A549 (cell line): ENCODE data around the gene C9orf78. TPM values are rescaled to one million over a fixed set of nuclear protein-coding genes. Genes with fewer than 3 reads are reported as not detected.

Experiments used
- ATAC-seq, 2 experiments: fragments of 200-7000 bp in 1 of 2; fragments of >200 bp in 1 of 2; cut with Nextera tagmentation in 1 of 2; cut with Tn5 transposase in 1 of 2; 3 replicates each; pipeline versions ENCODE4 v1.8.0 to v1.9.1; 2018 to 2020; ENCODE audit warnings: mild to moderate bottlenecking in 1 of 2, moderate library complexity in 1 of 2
- CTCF ChIA-PET: fragments of 300-600 bp; sonication (Branson Sonifier 250); formaldehyde crosslinking; extraction: SDS; loops from one replicate; lab custom pipeline; 2021; ENCODE audit warnings: antibody characterized with exemption, inconsistent platforms; lab: Yijun Ruan, JAX
- POLR2A ChIA-PET: fragments of 350-600 bp; formaldehyde crosslinking; extraction: SDS; loops from one replicate; lab custom pipeline; 2021; ENCODE audit warnings: antibody characterized with exemption, inconsistent platforms; lab: Yijun Ruan, JAX
- DNase-seq, 2 experiments: peaks; one replicate each; pipeline versions ENCODE4 v3.0.0 to v3.0.0-alpha.2; 2011 to 2016; ENCODE audit warnings: low read depth in 1 of 2, low spot score in 1 of 2
- FAIRE-seq: peaks from 2 replicates; lab custom pipeline; 2011; peaks lifted over from hg19 to GRCh38; lab: Jason Lieb, UNC
- H3K27ac ChIP-seq, 2 experiments: fragments of >200 bp; sonication (Bioruptor Twin); formaldehyde crosslinking; 3 replicates each; pipeline ENCODE4 v1.5.1; 2016 to 2017
- H3K4me1 ChIP-seq: fragments of >200 bp; sonication (Bioruptor Twin); formaldehyde crosslinking; 3 replicates; pipeline ENCODE4 v1.6.1; 2016
- H3K4me2 ChIP-seq: fragments of >200 bp; sonication (Bioruptor Twin); formaldehyde crosslinking; 3 replicates; pipeline ENCODE4 v1.6.1; 2016
- H3K4me3 ChIP-seq: fragments of >200 bp; sonication (Bioruptor Twin); formaldehyde crosslinking; 3 replicates; pipeline ENCODE4 v1.5.1; 2016
- H3K9me3 ChIP-seq: fragments of >200 bp; sonication (Bioruptor Twin); formaldehyde crosslinking; 3 replicates; pipeline ENCODE4 v1.6.1; 2016
- BHLHE40 ChIP-seq: IDR thresholded peaks from 2 replicates; pipeline ENCODE4 v1.6.1; 2012; ENCODE audit warnings: low read depth, low read length, inconsistent platforms
- CBX8 ChIP-seq: fragments of 200-600 bp; sonication (generic); IDR thresholded peaks from 2 replicates; pipeline ENCODE4 v1.6.1; 2016
- CEBPB ChIP-seq, 2 experiments: fragments of >200 bp in 1 of 2; sonication (Bioruptor Twin) in 1 of 2; formaldehyde crosslinking in 1 of 2; IDR thresholded peaks; 2 replicates each; pipeline ENCODE4 v1.6.1; 2012 to 2016
- CHD2 ChIP-seq: fragments of 150-350 bp; IDR thresholded peaks from 2 replicates; pipeline ENCODE4 v1.6.1; 2014; ENCODE audit warnings: low read length; ENCODE audit not compliant: partially characterized antibody
- EHMT2 ChIP-seq: fragments of 200-600 bp; sonication (generic); IDR thresholded peaks from 2 replicates; pipeline ENCODE4 v1.6.1; 2016; ENCODE audit warnings: antibody characterized with exemption, low read depth, mild to moderate bottlenecking, moderate library complexity
- EP300 ChIP-seq, 2 experiments: fragments of >200 bp; sonication (Bioruptor Twin); formaldehyde crosslinking; IDR thresholded peaks; 2 replicates in 1 of 2; 3 replicates in 1 of 2; pipeline ENCODE4 v1.6.1; 2016 to 2017
- FOSL2 ChIP-seq, 2 experiments: fragments of 450-650 bp in 1 of 2; fragments of >200 bp in 1 of 2; sonication (Bioruptor Twin) in 1 of 2; formaldehyde crosslinking; IDR thresholded peaks; 2 replicates each; pipeline versions ENCODE4 v1.5.0 to v1.6.1; 2016 to 2020; ENCODE audit warnings: mild to moderate bottlenecking in 1 of 2, moderate library complexity in 1 of 2
- FOXS1 ChIP-seq: fragments of 250-450 bp; sonication (Bioruptor Pico); IDR thresholded peaks from 2 replicates; pipeline ENCODE4 v1.5.0; 2020; ENCODE audit warnings: mild to moderate bottlenecking, moderate library complexity
- HOXB13 ChIP-seq: fragments of 250-450 bp; sonication (Bioruptor Pico); IDR thresholded peaks from 2 replicates; pipeline ENCODE4 v1.5.0; 2020; ENCODE audit warnings: low read depth, mild to moderate bottlenecking, moderate library complexity
- JUNB ChIP-seq: fragments of >200 bp; sonication (Bioruptor Twin); formaldehyde crosslinking; IDR thresholded peaks from 2 replicates; pipeline ENCODE4 v1.6.1; 2016
- KDM1A ChIP-seq: fragments of 200-600 bp; sonication (generic); IDR thresholded peaks from 2 replicates; pipeline ENCODE4 v1.6.1; 2016; ENCODE audit warnings: low read depth, mild to moderate bottlenecking
- MAZ ChIP-seq: fragments of 150-350 bp; IDR thresholded peaks from 2 replicates; pipeline ENCODE4 v1.6.1; 2014; ENCODE audit warnings: antibody characterized with exemption, low read depth, low read length, borderline replicate concordance
- RCOR1 ChIP-seq: fragments of 150-350 bp; IDR thresholded peaks from 2 replicates; pipeline ENCODE4 v1.6.1; 2014; ENCODE audit warnings: antibody characterized with exemption, low read length, low read depth
- RNF2 ChIP-seq: fragments of 200-600 bp; sonication (generic); IDR thresholded peaks from 2 replicates; pipeline ENCODE4 v1.6.1; 2016; ENCODE audit warnings: low read depth, mild to moderate bottlenecking, antibody characterized with exemption, moderate library complexity, borderline replicate concordance
- SMC3 ChIP-seq: fragments of >200 bp; sonication (Bioruptor Twin); formaldehyde crosslinking; IDR thresholded peaks from 3 replicates; pipeline ENCODE4 v1.6.1; 2018; ENCODE audit warnings: inconsistent platforms
- ZC3H11A ChIP-seq: fragments of 450-650 bp; IDR thresholded peaks from 2 replicates; pipeline ENCODE4 v1.6.1; 2014; ENCODE audit warnings: antibody characterized with exemption, mild to moderate bottlenecking
- ZFP36 ChIP-seq: fragments of 450-650 bp; IDR thresholded peaks from 2 replicates; pipeline ENCODE4 v1.6.1; 2014; ENCODE audit warnings: borderline replicate concordance; ENCODE audit not compliant: partially characterized antibody
- ZNF302 ChIP-seq: fragments of 250-450 bp; sonication (Bioruptor Pico); IDR thresholded peaks from 2 replicates; pipeline ENCODE4 v1.9.0; 2021; ENCODE audit warnings: inconsistent platforms, mild to moderate bottlenecking, moderate library complexity
- WGBS: methylation state at CpG from one replicate; pipeline ENCODE4 v1.1.6; 2017; ENCODE audit errors: missing lambda C conversion rate; 5-methylcytosine and 5-hydroxymethylcytosine counted together
- polyA plus RNA-seq, 4 experiments: library from polyadenylated mRNA; depleted of rRNA in 3 of 4; stranded (reverse); fragments of >200 nt; fragmentation: RNase III in 1 of 4; extraction: RNeasy Plus Mini Kit Qiagen cat#74134 plus additional on column Dnase treatment in 1 of 4; gene quantifications; 2 replicates in 3 of 4; 3 replicates in 1 of 4; pipeline ENCODE4 v1.2.3, GENCODE V29; 2011 to 2017
- TF ChIP-seq, protein P1 (sequence below): fragments of 450-650 bp; IDR thresholded peaks from 2 replicates; pipeline ENCODE4 v1.6.1; 2014; ENCODE audit warnings: antibody characterized with exemption

The C9orf78 gene
- polyA plus RNA-seq, 2 of the 4 experiments (the other 2 are of a cell fraction), result 91.4 to 131 TPM

GRCh38 chr9:129864991-129865647 lies 30.0 kb upstream of the C9orf78 start:
- WGBS, result 88% methylated on average over 8 of the region's 11 CpGs
- POLR2A ChIA-PET, result interaction anchor here (0.6 kb wide), 1 partner anchor 30 kb away, joined by 3 read pairs; no protein-coding TSS in a partner anchor
- FAIRE-seq, result no peak
- Histone ChIP-seq H3K4me2 (no peak overlapping the region), H3K4me3 (no peak overlapping the region), H3K9me3 (no peaks in the 10 kb centered on the region), H3K4me1 (no peaks in the 10 kb centered on the region), H3K27ac (no peak overlapping the region)
- CTCF ChIA-PET, result interaction anchor here (0.7 kb wide), 1 partner anchor 371 kb away, joined by 3 read pairs; no protein-coding TSS in a partner anchor
- no peak for ATAC-seq
- TF ChIP-seq RCOR1, result no peak
- TF ChIP-seq FOSL2 (IDR thresholded peaks at IDR 0.05), result no peak
- TF ChIP-seq FOSL2 (CRISPR knock-in tag; IDR thresholded peaks at IDR 0.05), result no peak
- TF ChIP-seq, protein P1, sequence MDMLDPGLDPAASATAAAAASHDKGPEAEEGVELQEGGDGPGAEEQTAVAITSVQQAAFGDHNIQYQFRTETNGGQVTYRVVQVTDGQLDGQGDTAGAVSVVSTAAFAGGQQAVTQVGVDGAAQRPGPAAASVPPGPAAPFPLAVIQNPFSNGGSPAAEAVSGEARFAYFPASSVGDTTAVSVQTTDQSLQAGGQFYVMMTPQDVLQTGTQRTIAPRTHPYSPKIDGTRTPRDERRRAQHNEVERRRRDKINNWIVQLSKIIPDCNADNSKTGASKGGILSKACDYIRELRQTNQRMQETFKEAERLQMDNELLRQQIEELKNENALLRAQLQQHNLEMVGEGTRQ, result no peak
- TF ChIP-seq SMC3, result no peak
- TF ChIP-seq FOXS1 (CRISPR knock-in tag), result no peak
- no peak for TF ChIP-seq CEBPB (IDR thresholded peaks at IDR 0.05)
- TF ChIP-seq ZFP36, result no peak
- no peak for TF ChIP-seq EP300 (IDR thresholded peaks at IDR 0.05)
- TF ChIP-seq BHLHE40, result no peak
- no peak for TF ChIP-seq HOXB13 (CRISPR knock-in tag)
- TF ChIP-seq ZC3H11A, result no peak
- DNase-seq, result no peak

GRCh38 chr9:129863059-129863690 lies 28.1 kb upstream of the C9orf78 start:
- no peak for TF ChIP-seq JUNB
- no peaks in the 10 kb centered on the region for H3K4me1 ChIP-seq
- H3K9me3 ChIP-seq, result no peaks in the 10 kb centered on the region
- no peak overlapping the region for H3K4me2 ChIP-seq
- POLR2A ChIA-PET, result no interaction called here
- CTCF ChIA-PET, result interaction anchor here (1.5 kb wide), 1 partner anchor 115 kb away, joined by 3 read pairs; no protein-coding TSS in a partner anchor
- ATAC-seq, result no peak
- 83% methylated on average over 14 of the region's 14 CpGs for whole genome bisulfite sequencing
- no peak for DNase-seq
- no peak overlapping the region for H3K27ac ChIP-seq
- no peak overlapping the region for H3K4me3 ChIP-seq
- FAIRE-seq, result no peak

DNA sequence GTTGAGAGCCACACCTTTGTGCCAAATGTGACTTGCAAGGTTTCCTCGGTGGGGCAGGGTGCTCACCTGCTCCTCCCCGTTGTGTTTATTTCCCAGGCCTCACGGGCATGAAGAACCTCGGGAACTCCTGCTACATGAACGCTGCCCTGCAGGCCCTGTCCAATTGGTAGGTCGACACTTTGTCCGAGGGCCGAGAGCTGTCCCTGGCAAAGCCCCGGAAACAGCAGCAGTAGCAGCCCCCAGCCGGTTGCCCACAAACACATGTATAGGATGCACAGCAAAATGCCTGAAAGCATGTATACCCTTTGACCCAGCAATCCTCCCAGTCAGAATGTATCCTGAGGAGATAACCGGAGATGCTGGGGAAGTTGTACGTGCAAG lies 26.4 kb upstream of the C9orf78 start:
- CTCF ChIA-PET, result interaction anchor here (1.3 to 2.4 kb wide), 2 partner anchors 10 to 24 kb away, joined by 3 to 10 read pairs; no protein-coding TSS in a partner anchor
- DNase-seq (no peak), FAIRE-seq (no peak), ATAC-seq (no peak)
- Histone ChIP-seq H3K9me3 (no peaks in the 10 kb centered on the region), H3K4me3 (no peak overlapping the region), H3K4me1 (no peaks in the 10 kb centered on the region), H3K4me2 (no peak overlapping the region)
- WGBS, result 94% methylated on average over 12 of the region's 12 CpGs
- no peak for TF ChIP-seq EHMT2
- no peak for TF ChIP-seq CBX8
- no peak for TF ChIP-seq MAZ
- no peak for TF ChIP-seq JUNB
- TF ChIP-seq RNF2, result no peak
- no peak for TF ChIP-seq KDM1A
- TF ChIP-seq CHD2, result no peak
- no peak for TF ChIP-seq ZNF302
- no peak for TF ChIP-seq ZC3H11A
- TF ChIP-seq, all 56 proteins: peak for 0
- POLR2A ChIA-PET, result no interaction called here
- no peak overlapping the region for H3K27ac ChIP-seq
